Stimulated activated CD4-positive, alpha-beta T cell treated with anti-CD3 and anti-CD28 coated beads, Interleukin-2, amount 100 ng/mL, for 48 hours (primary cell): ENCODE data around the gene DLG2.
"Not testable (repeated sequence)": the region's sequence is repeated elsewhere in the genome, so short reads cannot be mapped to it uniquely, and the experiment has no call there.

Experiments
- DNase-seq, 2 donors: peaks; one replicate each; pipeline ENCODE4 v3.0.0-alpha.2; 2020

The DLG2 gene

GRCh38 chr11:85301895-85302678, 325.1 kb downstream of the DLG2 start:
- no peak for DNase-seq

GRCh38 chr11:85299258-85299942, 327.7 kb downstream of the DLG2 start:
- no peak for DNase-seq

GRCh38 chr11:85295694-85296271, 331.4 kb downstream of the DLG2 start:
- no peak for DNase-seq

- DNase-seq: no peak
Measured at GRCh38 chr11:85281550-85281949, 345.6 kb downstream of the DLG2 start.

GRCh38 chr11:85279267-85279666, 347.9 kb downstream of the DLG2 start:
- DNase-seq: no peak

GRCh38 chr11:85277693-85278092, 349.5 kb downstream of the DLG2 start:
- no peak for DNase-seq

GRCh38 chr11:85276332-85276731, 350.8 kb downstream of the DLG2 start:
- DNase-seq: no peak

- not testable (repeated sequence) for DNase-seq
Measured at GRCh38 chr11:85270315-85270714, 356.8 kb downstream of the DLG2 start.

GRCh38 chr11:85269109-85269508, 358.0 kb downstream of the DLG2 start:
- DNase-seq: no peak

GRCh38 chr11:85266646-85267045, 360.5 kb downstream of the DLG2 start:
- no peak for DNase-seq

GRCh38 chr11:85263328-85263727, 363.8 kb downstream of the DLG2 start:
- DNase-seq: no peak

- no peak for DNase-seq
Measured at GRCh38 chr11:85257837-85258236, 369.3 kb downstream of the DLG2 start.

GRCh38 chr11:85256433-85256832, 370.7 kb downstream of the DLG2 start:
- no peak for DNase-seq

GRCh38 chr11:85249482-85249881, 377.7 kb downstream of the DLG2 start:
- DNase-seq: no peak

- no peak for DNase-seq
Measured at GRCh38 chr11:85247797-85248196, 379.3 kb downstream of the DLG2 start.

- DNase-seq: no peak
Measured at GRCh38 chr11:85238906-85239305, 388.2 kb downstream of the DLG2 start.

GRCh38 chr11:85238038-85238437, 389.1 kb downstream of the DLG2 start:
- not testable (repeated sequence) for DNase-seq

- DNase-seq: no peak
Measured at GRCh38 chr11:85236211-85236610, 390.9 kb downstream of the DLG2 start.

GRCh38 chr11:85232559-85232958, 394.6 kb downstream of the DLG2 start:
- DNase-seq: no peak

- no peak for DNase-seq
Measured at GRCh38 chr11:85231588-85231987, 395.6 kb downstream of the DLG2 start.

GRCh38 chr11:85229723-85230122, 397.4 kb downstream of the DLG2 start:
- not testable (repeated sequence) for DNase-seq

- DNase-seq: no peak
Measured at GRCh38 chr11:85196968-85197367, 430.2 kb downstream of the DLG2 start.

- DNase-seq: no peak
Measured at GRCh38 chr11:85195934-85196333, 431.2 kb downstream of the DLG2 start.

- DNase-seq: no peak
Measured at GRCh38 chr11:85187992-85188391, 439.2 kb downstream of the DLG2 start.
